HuH-7 (cell line): ENCODE results near the gene LSM11.
A peak's percentile ranks its signal among the peaks of the same experiment; 100 is the strongest.

ENCODE experiments used
- DNase-seq: peaks from one replicate; pipeline ENCODE4 v3.0.0; 2011; ENCODE audit warnings: low spot score

LSM11 gene

DNA sequence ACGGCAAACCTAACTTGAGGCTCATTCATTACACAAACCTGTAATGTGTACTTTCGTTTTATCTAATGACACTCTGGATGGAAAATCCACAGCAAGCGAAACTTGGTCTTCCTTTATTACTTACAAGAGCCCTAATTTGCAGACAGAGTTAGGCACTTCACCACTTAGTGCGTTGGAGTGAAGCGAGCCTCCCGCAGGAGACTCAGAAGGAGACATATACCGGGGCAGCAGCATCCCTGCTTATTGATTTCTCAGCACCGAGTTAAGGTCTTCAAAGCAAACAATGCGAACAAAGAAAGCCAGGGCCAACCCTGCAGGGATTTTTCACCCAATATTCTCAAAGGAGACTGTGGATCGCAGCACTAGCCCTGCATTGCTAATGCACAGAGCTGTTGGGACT lies 28.6 kb downstream of the LSM11 start:
- DNase-seq: no peak

DNA sequence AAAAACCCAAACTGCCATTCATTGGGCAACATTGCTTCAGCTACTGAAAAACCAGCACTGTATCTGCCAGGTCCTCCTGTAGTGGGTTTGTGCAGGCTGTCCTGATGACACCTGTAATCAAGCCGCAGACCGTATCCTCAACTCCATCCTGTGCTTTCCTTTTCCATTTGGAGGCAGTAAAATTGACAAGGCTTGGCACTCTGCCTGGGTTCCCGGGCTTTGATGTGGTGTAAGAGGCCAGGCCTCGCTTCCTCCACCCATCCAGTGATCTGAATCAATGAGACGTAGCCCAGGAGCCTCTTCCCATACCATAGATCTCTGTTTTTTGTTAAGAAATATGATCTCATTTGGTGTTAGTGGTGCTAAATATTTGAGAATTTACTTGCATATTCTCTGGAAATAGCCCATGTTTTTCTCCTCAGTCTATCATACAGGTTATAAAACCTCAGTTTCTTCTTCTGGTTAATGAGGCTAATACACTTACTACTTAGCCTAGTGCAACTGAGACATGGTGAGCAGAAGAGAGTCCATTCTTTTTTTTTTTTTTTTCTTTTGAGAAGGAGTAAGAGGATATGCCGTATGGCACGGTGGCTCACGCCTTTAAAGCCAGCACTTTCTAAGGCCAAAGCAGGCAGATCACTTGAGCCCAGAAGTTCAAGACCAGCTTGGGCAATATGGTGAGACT lies 34.8 kb downstream of the LSM11 start:
- peak; percentile 14 for DNase-seq

DNA sequence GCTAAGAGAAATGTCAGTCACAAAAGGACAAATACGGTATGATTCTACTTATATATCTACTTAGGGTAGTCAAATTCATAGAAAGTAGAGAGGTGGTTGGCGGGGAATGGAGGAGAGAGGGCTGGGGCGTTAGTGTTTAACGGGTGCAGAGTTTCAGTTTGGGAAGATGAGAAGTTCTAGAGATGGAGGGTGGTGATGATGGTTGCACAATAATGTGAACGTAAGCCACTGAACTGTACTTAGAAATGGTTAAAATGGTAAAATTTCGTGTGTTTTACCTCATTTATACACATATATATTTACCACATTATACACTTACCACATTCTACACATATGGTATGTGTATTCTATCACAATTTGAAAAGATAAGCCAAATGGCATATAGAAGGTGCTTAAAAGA lies 35.7 kb downstream of the LSM11 start:
- no peak for DNase-seq

DNA sequence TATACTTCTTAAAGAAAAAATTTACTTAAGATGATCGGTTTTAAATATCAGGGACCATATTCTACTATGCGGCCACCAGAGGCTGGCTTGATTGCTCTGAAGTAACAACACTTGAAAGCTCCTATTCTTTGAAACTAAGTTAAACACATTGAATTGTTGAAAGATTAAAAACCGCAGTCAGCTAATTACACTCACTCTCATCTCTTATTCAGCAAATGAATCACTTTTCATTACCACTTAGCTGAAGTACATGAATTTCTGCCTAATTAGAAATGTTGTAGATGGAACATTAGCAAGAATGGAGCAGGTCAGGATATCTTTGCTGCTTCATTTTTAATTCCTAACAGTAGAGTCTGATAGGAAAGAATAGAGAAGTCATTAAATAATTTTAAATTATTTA lies 42.3 kb downstream of the LSM11 start:
- no peak for DNase-seq

DNA sequence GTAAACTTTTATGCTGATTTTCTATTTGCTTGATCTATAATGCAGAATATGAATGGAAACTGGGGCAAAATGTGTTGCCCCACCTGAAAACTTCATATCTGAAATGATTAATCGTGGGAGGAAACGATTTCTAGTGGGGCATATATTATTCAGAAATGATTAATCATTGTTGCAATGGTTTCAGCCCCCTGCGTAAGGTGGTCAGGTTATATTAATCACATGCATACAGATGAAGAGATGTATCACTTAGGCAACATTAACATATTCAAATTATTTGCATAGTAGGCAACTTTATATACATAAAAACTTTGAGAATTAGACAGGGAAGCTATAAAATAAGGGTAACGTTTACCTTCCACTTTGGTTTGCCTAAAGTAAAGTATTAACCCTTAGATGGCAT lies 49.8 kb downstream of the LSM11 start:
- DNase-seq: no peak

DNA sequence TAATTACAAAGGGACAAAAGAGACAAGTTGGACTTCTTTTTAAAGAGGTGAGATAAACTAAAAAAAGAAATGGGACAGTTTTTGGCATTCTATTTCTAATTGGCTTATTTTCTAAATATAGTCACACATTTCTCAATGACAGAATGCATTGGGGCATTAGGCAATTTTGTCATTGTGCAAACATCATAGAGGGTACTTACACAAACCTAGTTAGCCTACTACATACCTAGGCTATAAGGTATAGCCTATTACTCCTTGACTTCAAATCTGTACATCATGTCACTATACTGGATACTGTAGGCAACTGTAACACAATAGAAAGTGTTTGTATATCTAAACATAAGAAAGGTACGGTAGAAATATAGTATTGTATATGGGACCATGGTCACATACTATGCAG lies 56.1 kb downstream of the LSM11 start:
- no peak for DNase-seq

DNA sequence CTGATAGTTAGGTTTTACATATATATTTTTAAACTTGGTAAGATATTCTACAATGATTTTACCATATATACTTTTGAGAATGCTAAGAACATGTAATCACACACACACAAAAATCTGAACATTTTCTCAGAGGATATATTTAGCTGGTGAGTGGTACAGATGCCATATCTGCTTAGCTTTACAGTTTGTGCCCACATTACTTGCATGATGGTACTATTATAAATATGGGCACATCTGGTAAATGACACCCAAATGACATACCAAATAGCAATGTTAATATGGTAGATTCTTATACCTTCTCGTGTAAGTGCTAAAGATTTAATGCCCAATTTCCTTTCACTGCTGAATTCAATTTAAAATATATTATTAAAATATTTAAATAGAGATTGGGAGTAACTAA lies 56.6 kb downstream of the LSM11 start:
- DNase-seq: no peak

DNA sequence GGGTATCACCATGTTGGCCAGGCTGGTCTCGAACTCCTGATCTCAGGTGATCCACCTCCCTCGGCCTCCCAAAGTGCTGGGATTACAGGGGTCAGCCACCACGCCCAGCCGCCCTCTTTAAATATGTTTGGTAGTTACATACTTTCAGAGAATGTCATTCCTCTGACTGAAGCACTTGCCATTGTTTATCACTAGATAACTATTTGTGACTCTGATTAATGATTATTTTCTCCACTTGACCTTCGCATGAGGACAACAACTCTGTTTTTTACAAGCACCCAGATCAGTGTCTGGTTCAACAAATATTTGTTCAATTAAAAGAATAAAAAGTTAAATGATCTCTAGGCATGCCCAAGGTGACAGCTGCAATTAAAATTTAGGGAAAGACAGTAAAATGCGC lies 59.2 kb downstream of the LSM11 start:
- DNase-seq: no peak

DNA sequence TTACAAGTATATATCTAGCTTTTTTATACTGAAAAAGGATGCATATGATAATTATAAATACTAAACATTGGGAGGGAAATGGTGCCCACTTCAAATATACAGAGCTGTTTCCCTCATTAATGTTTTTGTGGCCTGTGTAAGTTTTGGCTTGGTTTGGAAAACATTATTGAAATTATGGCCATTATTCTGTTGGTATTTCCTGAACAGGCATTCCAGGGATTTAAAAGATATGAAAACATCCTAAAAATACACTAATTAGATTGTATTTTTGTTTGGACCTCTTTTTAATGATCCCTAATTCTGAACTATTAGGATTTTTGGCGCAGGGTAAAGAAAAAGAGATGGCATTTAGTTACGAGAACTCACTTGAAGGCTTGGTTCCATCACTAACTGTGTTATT lies 64.5 kb downstream of the LSM11 start:
- DNase-seq: no peak
